NCI-H748 (cell line): ENCODE measurements around the gene VMP1.
"Not testable (repeated sequence)": the region's sequence is repeated elsewhere in the genome, so short reads cannot be mapped to it uniquely, and the experiment has no call there.

Experiments
- DNase-seq: peaks from one replicate; lab custom pipeline; 2025; ENCODE audit not compliant: unreplicated experiment; lab: John Stamatoyannopoulos, UW

The VMP1 gene

GRCh38 chr17:59856859-59857794 lies 149.7 kb downstream of the VMP1 start:
- DNase-seq = no peak

GRCh38 chr17:59858167-59858816 lies 150.8 kb downstream of the VMP1 start:
- no peak for DNase-seq

- no peak for DNase-seq
These were observed 151.5 kb downstream of the VMP1 start for GRCh38 chr17:59858932-59859331.

GRCh38 chr17:59859444-59860025 lies 152.1 kb downstream of the VMP1 start:
- peak; percentile 55 for DNase-seq

- no peak for DNase-seq
These were observed 156.2 kb downstream of the VMP1 start for GRCh38 chr17:59863616-59864015.

- no peak for DNase-seq
These were observed 162.4 kb downstream of the VMP1 start for GRCh38 chr17:59869941-59870218.

GRCh38 chr17:59870482-59870881 lies 163.0 kb downstream of the VMP1 start:
- DNase-seq = no peak

- DNase-seq = no peak
These were observed 164.9 kb downstream of the VMP1 start for GRCh38 chr17:59872351-59872750.

GRCh38 chr17:59873414-59873813 lies 166.0 kb downstream of the VMP1 start:
- DNase-seq = not testable (repeated sequence)

GRCh38 chr17:59874376-59874775 lies 166.9 kb downstream of the VMP1 start:
- DNase-seq = no peak

- DNase-seq = no peak
These were observed 168.7 kb downstream of the VMP1 start for GRCh38 chr17:59876107-59876506.

GRCh38 chr17:59877965-59878364 lies 170.5 kb downstream of the VMP1 start:
- no peak for DNase-seq

- DNase-seq = no peak
These were observed 171.2 kb downstream of the VMP1 start for GRCh38 chr17:59878624-59879023.

- DNase-seq = no peak
These were observed 177.4 kb downstream of the VMP1 start for GRCh38 chr17:59884861-59885260.

GRCh38 chr17:59888145-59888750 lies 180.8 kb downstream of the VMP1 start:
- DNase-seq = no peak

GRCh38 chr17:59890720-59891119 lies 183.3 kb downstream of the VMP1 start:
- no peak for DNase-seq
